HepG2 (cell line): ENCODE measurements around the gene XPR1. TPM values are rescaled to one million over a fixed set of nuclear protein-coding genes. Genes with fewer than 3 reads are reported as not detected.

Experiments
- ATAC-seq: fragments of 200-7000 bp; cut with Tn5 transposase; 3 replicates; pipeline ENCODE4 v1.9.1; 2020; ENCODE audit warnings: mild to moderate bottlenecking, moderate library complexity
- BruUV-seq: library from RNA; stranded (reverse); fragments of 400-500 nt; replicated peaks from 2 replicates; lab custom pipeline; 2021; lab: Mats Ljungman, UMichigan
- CTCF ChIA-PET: fragments of 300-600 bp; formaldehyde crosslinking; extraction: SDS; loops from one replicate; lab custom pipeline; 2021; ENCODE audit warnings: low total read pairs, inconsistent platforms, low intra/inter-chr PET ratio; lab: Yijun Ruan, JAX
- POLR2A ChIA-PET: fragments of 350-600 bp; sonication (Branson Sonifier 250); formaldehyde crosslinking; loops from one replicate; lab custom pipeline; 2020; ENCODE audit warnings: antibody characterized with exemption, inconsistent platforms; lab: Yijun Ruan, JAX
- DNase-seq: peaks from one replicate; pipeline ENCODE4 v3.0.0-alpha.2; 2015; ENCODE audit warnings: low spot score
- FAIRE-seq: peaks from 3 replicates; lab custom pipeline; 2011; peaks lifted over from hg19 to GRCh38; lab: Jason Lieb, UNC
- H2AFZ ChIP-seq: one replicate; pipeline ENCODE4 v1.6.1; 2011; ENCODE audit warnings: low read length, inconsistent platforms
- H3K27ac ChIP-seq: fragments of 300-600 bp; 3 replicates; pipeline ENCODE4 v1.8.0; 2011; ENCODE audit warnings: mixed run types, mild to moderate bottlenecking, mixed read lengths, low read length, inconsistent platforms; ENCODE audit not compliant: insufficient read depth; ENCODE audit errors: extremely low read length
- H3K27me3 ChIP-seq, 2 experiments: fragments of 200-600 bp in 1 of 2; 2 replicates in 1 of 2; 3 replicates in 1 of 2; pipeline versions ENCODE4 v1.6.0 to v1.8.0; 2011; ENCODE audit warnings: low read length in 2 of 2, mild to moderate bottlenecking in 2 of 2, moderate library complexity in 2 of 2, inconsistent platforms in 1 of 2; ENCODE audit not compliant: insufficient read depth in 2 of 2, control insufficient read depth in 1 of 2
- H3K36me3 ChIP-seq, 2 experiments: fragments of 200-600 bp in 1 of 2; replicated peaks in 1 of 2; 2 replicates in 1 of 2; 3 replicates in 1 of 2; pipeline versions ENCODE4 v1.5.1 to v1.8.0; 2011; ENCODE audit warnings: low read length in 2 of 2, inconsistent platforms in 1 of 2; ENCODE audit not compliant: insufficient read depth in 2 of 2, control insufficient read depth in 1 of 2
- H3K4me1 ChIP-seq: 2 replicates; pipeline ENCODE4 v1.5.1; 2012; ENCODE audit warnings: low read length, inconsistent platforms; ENCODE audit not compliant: insufficient read depth
- H3K4me2 ChIP-seq: 2 replicates; pipeline ENCODE4 v1.6.0; 2011; ENCODE audit warnings: low read depth, low read length, inconsistent platforms
- H3K4me3 ChIP-seq, 3 experiments: fragments of 200-600 bp in 1 of 3; sonication (generic), shearing (Covaris generic) in 1 of 3; replicated peaks in 1 of 3; 2 replicates each; pipeline ENCODE4 v1.5.1; 2011 to 2016; ENCODE audit warnings: low read length in 3 of 3, inconsistent platforms in 2 of 3, low read depth in 2 of 3, mild to moderate bottlenecking in 2 of 3, control low read depth in 1 of 3, mixed read lengths in 1 of 3; ENCODE audit not compliant: insufficient read depth in 1 of 3
- H3K79me2 ChIP-seq: one replicate; pipeline ENCODE4 v1.6.1; 2011; ENCODE audit warnings: low read length, inconsistent platforms; ENCODE audit not compliant: insufficient read depth
- H3K9ac ChIP-seq: 2 replicates; pipeline ENCODE4 v1.6.0; 2011; ENCODE audit warnings: mild to moderate bottlenecking, low read depth, low read length, inconsistent platforms; ENCODE audit not compliant: insufficient read depth
- H3K9me3 ChIP-seq: 2 replicates; pipeline ENCODE4 v1.5.1; 2012; ENCODE audit warnings: mild to moderate bottlenecking, low read length
- H4K20me1 ChIP-seq: 2 replicates; pipeline ENCODE4 v1.6.0; 2011; ENCODE audit warnings: inconsistent platforms, mild to moderate bottlenecking, low read length, moderate library complexity; ENCODE audit not compliant: insufficient read depth
- ATF3 ChIP-seq: sonication (generic); formaldehyde crosslinking; IDR thresholded peaks from 2 replicates; pipeline ENCODE4 v1.4.0; 2020; ENCODE audit warnings: missing genetic modification reagents
- CTCF ChIP-seq: sonication (generic); formaldehyde crosslinking; IDR thresholded peaks from 2 replicates; pipeline ENCODE4 v1.5.0; 2020; ENCODE audit warnings: mild to moderate bottlenecking, missing genetic modification reagents, moderate library complexity
- DNMT3B ChIP-seq: conservative IDR thresholded peaks from 2 replicates; pipeline ENCODE4 v1.6.1; 2016; ENCODE audit warnings: missing biosample characterization, control low read depth
- EED ChIP-seq: sonication (generic); formaldehyde crosslinking; IDR thresholded peaks from 2 replicates; pipeline ENCODE4 v1.5.0; 2020; ENCODE audit warnings: mild to moderate bottlenecking, missing genetic modification reagents
- GLMP ChIP-seq: sonication (generic); formaldehyde crosslinking; IDR thresholded peaks from 2 replicates; pipeline ENCODE4 v1.9.0; 2021; ENCODE audit warnings: missing genetic modification reagents, mild to moderate bottlenecking, borderline replicate concordance
- KDM5A ChIP-seq: fragments of 200-600 bp; sonication (generic); IDR thresholded peaks from 2 replicates; pipeline ENCODE4 v1.7.0; 2018; ENCODE audit warnings: antibody characterized with exemption, mild to moderate bottlenecking, low read length, borderline replicate concordance
- LRRFIP1 ChIP-seq: sonication (generic); formaldehyde crosslinking; conservative IDR thresholded peaks from 2 replicates; pipeline ENCODE4 v1.4.0; 2020; ENCODE audit warnings: missing genetic modification reagents
- PRDM15 ChIP-seq: sonication (generic); formaldehyde crosslinking; IDR thresholded peaks from 2 replicates; pipeline ENCODE4 v1.4.0; 2020; ENCODE audit warnings: missing genetic modification reagents
- ZNF160 ChIP-seq: sonication (generic); formaldehyde crosslinking; IDR thresholded peaks from 2 replicates; pipeline ENCODE4 v1.8.0; 2022; ENCODE audit warnings: mild to moderate bottlenecking, inconsistent platforms, missing genetic modification reagents
- ZNF18 ChIP-seq: sonication (generic); formaldehyde crosslinking; IDR thresholded peaks from 2 replicates; pipeline ENCODE4 v1.8.0; 2022; ENCODE audit warnings: mild to moderate bottlenecking, missing genetic modification reagents; ENCODE audit not compliant: insufficient replicate concordance
- ZNF619 ChIP-seq: sonication (generic); formaldehyde crosslinking; IDR thresholded peaks from 2 replicates; pipeline ENCODE4 v1.4.0; 2020; ENCODE audit warnings: mild to moderate bottlenecking, missing genetic modification reagents
- ZNF83 ChIP-seq: sonication (generic); formaldehyde crosslinking; IDR thresholded peaks from 2 replicates; pipeline ENCODE4 v1.4.0; 2020; ENCODE audit warnings: missing genetic modification reagents, mild to moderate bottlenecking, borderline replicate concordance
- WGBS: methylation state at CpG from one replicate; pipeline ENCODE4 v1.1.6; 2017; ENCODE audit warnings: low lambda C conversion rate; 5-methylcytosine and 5-hydroxymethylcytosine counted together
- in situ Hi-C: cut with HindIII; loops from 2 replicates; pipeline ENCODE4 v1.10.0; 2017; ENCODE audit warnings: low pct_unique_long_range_greater_than_20kb; ENCODE audit not compliant: extremely low pct_ligation_motif_present
- intact Hi-C: fragments of 100-400 bp; cut with micrococcal nuclease; formaldehyde crosslinking; loops from one replicate; pipeline ENCODE4 v1.10.0; 2022; ENCODE audit not compliant: unreplicated experiment
- polyA plus RNA-seq, 8 experiments: library from polyadenylated mRNA; depleted of rRNA in 3 of 8; stranded (reverse) in 7 of 8; unstranded in 1 of 8; fragments of >200 nt; fragmentation: Illumina TruSeq in 4 of 8; extraction: Trizol in 4 of 8; gene quantifications; 2 replicates each; pipeline versions ENCODE4 v1.2.1 to v1.2.3, GENCODE V29; 2011 to 2016; ENCODE audit warnings: low read depth in 4 of 8, missing spikeins in 1 of 8, mixed read lengths in 1 of 8; ENCODE audit not compliant: insufficient read depth in 1 of 8
- total RNA-seq, 5 experiments: library from RNA; depleted of rRNA; stranded (reverse); fragments of >200 nt; fragmentation: Illumina TruSeq; extraction: Trizol; gene quantifications; 2 replicates each; pipeline ENCODE4 v1.2.3, GENCODE V29; 2016; ENCODE audit warnings: low read depth in 1 of 5

Gene XPR1
- total and polyA plus RNA-seq, 2 of the 13 experiments (the other 11 are each of a cell fraction or from before 2014, with no cell fraction given), result 22.3 to 23.6 TPM

GRCh38 chr1:180796897-180797640 is 165.2 kb downstream of the XPR1 start:
- Histone ChIP-seq H3K27me3 (no peaks in the 10 kb centered on the region), H2AFZ (no peak overlapping the region), H3K36me3 (no peaks in the 10 kb centered on the region), H3K4me1 (no peaks in the 10 kb centered on the region), H3K27ac (no peak overlapping the region), H4K20me1 (no peaks in the 10 kb centered on the region), H3K9me3 (no peaks in the 10 kb centered on the region), H3K4me3 (no peak overlapping the region), H3K79me2 (no peaks in the 10 kb centered on the region), H3K9ac (no peak overlapping the region), H3K4me2 (no peak overlapping the region)
- intact Hi-C loops (no loop called here), in situ Hi-C loops (no loop called here)
- CTCF ChIA-PET, result no interaction called here
- TF ChIP-seq ZNF619 (CRISPR knock-in tag), result no peak
- no peak for TF ChIP-seq PRDM15 (CRISPR knock-in tag)
- no peak for TF ChIP-seq ZNF83 (CRISPR knock-in tag)
- TF ChIP-seq EED (CRISPR knock-in tag), result no peak
- no peak for TF ChIP-seq CTCF (CRISPR knock-in tag)
- no peak for TF ChIP-seq ZNF18
- no peak for TF ChIP-seq LRRFIP1 (CRISPR knock-in tag)
- TF ChIP-seq KDM5A, result no peak
- no peak for TF ChIP-seq ZNF160
- TF ChIP-seq GLMP (CRISPR knock-in tag), result no peak
- no peak for TF ChIP-seq DNMT3B
- no peak for TF ChIP-seq ATF3 (CRISPR knock-in tag)
- POLR2A ChIA-PET, result no interaction called here
- no peak for ATAC-seq
- DNase-seq, result no peak
- FAIRE-seq, result no peak
- WGBS, result 62% methylated on average over 1 of the region's 1 CpG
- BruUV-seq, result no TSS peak
